Lower leg skin (tissue), 4 donors: ENCODE measurements around the gene CD300LG. TPM values are rescaled to one million over a fixed set of nuclear protein-coding genes. Genes with fewer than 3 reads are reported as not detected.

Experiments
- DNase-seq, 2 donors: peaks; one replicate each; pipeline ENCODE4 v3.0.0-alpha.2; 2019; ENCODE audit warnings: low spot score in 2 of 2
- H3K4me3 ChIP-seq: fragments of 200-600 bp; sonication (generic); 2 replicates; pipeline ENCODE4 v1.5.1; 2017; ENCODE audit warnings: mild to moderate bottlenecking, low read depth; ENCODE audit not compliant: poor library complexity, severe bottlenecking
- POLR2A ChIP-seq, 2 donors: fragments of 450-650 bp; IDR thresholded peaks; one replicate each; pipeline ENCODE4 v1.6.1; 2016 to 2017; ENCODE audit warnings: antibody characterized with exemption in 2 of 2, mild to moderate bottlenecking in 1 of 2, moderate library complexity in 1 of 2
- WGBS, 2 donors: methylation state at CpG; one replicate each; pipeline ENCODE4 v1.1.5; 2018; 5-methylcytosine and 5-hydroxymethylcytosine counted together
- intact Hi-C: fragments of 100-400 bp; cut with DNase I; formaldehyde crosslinking; loops from one replicate; pipeline ENCODE4 v1.15.0; 2023; ENCODE audit warnings: low total_unique reads
- total RNA-seq, 4 donors: library from RNA; depleted of rRNA; stranded (reverse); fragments of >200 nt; gene quantifications; one replicate each; pipeline ENCODE4 v1.1.0, GENCODE V29; 2016
- TF ChIP-seq, protein P1 (sequence below), 3 donors: fragments of 450-650 bp; IDR thresholded peaks; one replicate each; pipeline ENCODE4 v1.5.1; 2016; ENCODE audit warnings: antibody characterized with exemption in 3 of 3, mild to moderate bottlenecking in 3 of 3, moderate library complexity in 2 of 3

CD300LG gene
- total RNA-seq, 4 donors from 2014 or later: 6.2 to 9.7 (median 9.0) TPM

DNA sequence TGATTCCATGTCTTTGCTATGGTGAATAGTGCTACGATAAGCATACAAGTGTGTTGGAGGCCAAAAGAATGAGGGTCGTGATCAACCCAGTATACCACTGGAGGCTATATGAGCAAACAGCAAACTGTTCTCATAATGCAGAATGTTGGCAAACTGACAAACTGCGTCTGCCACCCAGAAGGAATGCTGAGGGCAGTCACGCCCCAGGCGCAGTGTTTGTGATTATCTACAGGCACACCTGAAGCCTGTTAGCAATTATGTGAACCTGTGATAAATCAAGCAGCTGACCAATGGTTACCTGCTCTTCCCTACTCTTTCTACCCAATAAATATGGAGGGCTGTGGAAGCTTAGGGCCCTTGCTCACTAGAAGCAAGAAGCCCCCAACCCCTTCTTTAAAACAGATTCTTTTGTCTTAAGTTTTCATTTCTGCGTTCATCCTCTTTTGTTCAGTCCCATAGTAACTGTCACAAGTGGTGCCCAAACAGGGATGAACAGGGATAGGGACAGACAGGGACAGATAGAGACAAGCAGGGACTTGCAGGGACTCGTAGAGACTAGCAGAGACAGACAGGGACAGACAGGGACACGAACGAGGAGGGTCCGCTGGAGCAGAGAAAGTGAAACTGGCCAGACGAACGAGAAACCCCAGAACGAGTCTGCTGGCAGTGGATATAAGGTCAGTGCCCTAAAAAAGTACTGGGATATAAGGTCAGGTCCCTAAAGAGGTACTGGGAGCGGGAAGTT lies 25.1 kb downstream of the CD300LG start:
- no peak for DNase-seq
- intact Hi-C loops: no loop called here
- TF ChIP-seq POLR2A (IDR thresholded peaks at IDR 0.05): no peak
- TF ChIP-seq, protein P1, sequence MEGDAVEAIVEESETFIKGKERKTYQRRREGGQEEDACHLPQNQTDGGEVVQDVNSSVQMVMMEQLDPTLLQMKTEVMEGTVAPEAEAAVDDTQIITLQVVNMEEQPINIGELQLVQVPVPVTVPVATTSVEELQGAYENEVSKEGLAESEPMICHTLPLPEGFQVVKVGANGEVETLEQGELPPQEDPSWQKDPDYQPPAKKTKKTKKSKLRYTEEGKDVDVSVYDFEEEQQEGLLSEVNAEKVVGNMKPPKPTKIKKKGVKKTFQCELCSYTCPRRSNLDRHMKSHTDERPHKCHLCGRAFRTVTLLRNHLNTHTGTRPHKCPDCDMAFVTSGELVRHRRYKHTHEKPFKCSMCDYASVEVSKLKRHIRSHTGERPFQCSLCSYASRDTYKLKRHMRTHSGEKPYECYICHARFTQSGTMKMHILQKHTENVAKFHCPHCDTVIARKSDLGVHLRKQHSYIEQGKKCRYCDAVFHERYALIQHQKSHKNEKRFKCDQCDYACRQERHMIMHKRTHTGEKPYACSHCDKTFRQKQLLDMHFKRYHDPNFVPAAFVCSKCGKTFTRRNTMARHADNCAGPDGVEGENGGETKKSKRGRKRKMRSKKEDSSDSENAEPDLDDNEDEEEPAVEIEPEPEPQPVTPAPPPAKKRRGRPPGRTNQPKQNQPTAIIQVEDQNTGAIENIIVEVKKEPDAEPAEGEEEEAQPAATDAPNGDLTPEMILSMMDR (IDR thresholded peaks at IDR 0.05): no peak
- WGBS, 2 donors: 49 to 53% methylated on average over 14 of the region's 14 CpGs
- H3K4me3 ChIP-seq: no peak overlapping the region

DNA sequence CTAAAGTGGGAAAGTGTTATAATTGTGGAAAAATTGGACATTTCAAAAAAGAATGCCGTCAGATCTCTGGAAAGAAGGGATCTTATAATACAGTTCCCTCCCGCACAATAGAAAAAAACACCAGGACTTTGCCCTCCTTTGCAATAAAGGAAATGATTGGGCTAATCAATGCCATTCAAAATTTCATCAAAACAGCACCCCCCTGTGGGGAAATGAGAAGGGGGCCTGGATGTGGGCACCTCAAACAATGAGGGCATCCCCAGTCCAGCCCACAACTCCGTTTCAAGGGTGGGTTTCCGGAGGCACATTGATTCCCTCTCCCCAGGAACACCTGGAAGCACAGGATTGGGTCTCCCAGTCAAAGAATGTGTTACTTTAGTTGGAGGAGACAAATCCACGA lies 26.1 kb downstream of the CD300LG start:
- WGBS, 2 donors: 75 to 77% methylated on average over 5 of the region's 5 CpGs
- H3K4me3 ChIP-seq: no peak overlapping the region
- intact Hi-C loops: no loop called here
- no peak for DNase-seq
- no peak for TF ChIP-seq POLR2A (IDR thresholded peaks at IDR 0.05)
- TF ChIP-seq, protein P1 (IDR thresholded peaks at IDR 0.05): no peak

DNA sequence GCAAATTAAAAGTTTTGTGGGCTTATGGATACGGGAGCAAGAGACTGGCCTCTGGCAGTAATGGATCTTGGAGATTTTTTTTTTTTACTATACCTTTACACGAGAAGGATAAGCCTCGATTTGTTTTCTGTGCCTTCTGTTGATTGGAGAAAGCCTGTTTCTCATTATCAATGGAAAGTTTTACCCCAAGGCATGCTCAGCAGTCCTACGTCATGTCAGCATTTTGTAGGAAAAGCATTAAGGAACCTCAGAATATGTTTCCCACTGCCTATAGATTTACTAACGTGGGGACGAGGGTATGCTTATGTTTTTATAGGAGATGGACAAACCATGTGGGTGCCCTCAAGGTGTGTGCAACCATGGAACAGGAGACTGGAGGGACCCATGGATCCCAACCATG lies 26.8 kb downstream of the CD300LG start:
- DNase-seq: no peak
- 53 to 63% methylated on average over 6 of the region's 6 CpGs for WGBS, 2 donors
- intact Hi-C loops: no loop called here

DNA sequence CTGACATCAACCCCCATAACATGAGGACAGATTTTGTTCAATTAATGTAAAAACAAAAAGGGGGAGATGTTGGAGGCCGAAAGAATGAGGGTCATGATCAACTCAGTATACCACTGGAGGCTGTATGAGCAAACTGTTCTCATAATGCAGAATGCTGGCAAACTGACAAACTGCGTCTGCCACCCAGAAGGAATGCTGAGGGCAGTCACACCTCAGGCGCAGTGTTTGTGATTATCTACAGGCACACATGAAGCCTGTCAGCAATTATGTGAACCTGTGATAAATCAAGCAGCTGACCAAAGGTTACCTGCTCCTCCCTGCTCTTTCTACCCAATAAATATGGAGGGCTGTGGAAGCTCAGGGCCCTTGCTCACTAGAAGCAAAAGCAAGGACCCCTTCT lies 27.3 kb downstream of the CD300LG start:
- no peak for TF ChIP-seq POLR2A (IDR thresholded peaks at IDR 0.05)
- TF ChIP-seq, protein P1 (IDR thresholded peaks at IDR 0.05): no peak
- H3K4me3 ChIP-seq: no peak overlapping the region
- DNase-seq: no peak
- 68 to 73% methylated on average over 3 of the region's 3 CpGs for WGBS, 2 donors
- intact Hi-C loops: no loop called here

More for the DNA sequence above, 26.8 kb downstream of the CD300LG start:
- TF ChIP-seq, protein P1 (IDR thresholded peaks at IDR 0.05): no peak
- TF ChIP-seq POLR2A (IDR thresholded peaks at IDR 0.05): no peak
- H3K4me3 ChIP-seq: no peak overlapping the region

DNA sequence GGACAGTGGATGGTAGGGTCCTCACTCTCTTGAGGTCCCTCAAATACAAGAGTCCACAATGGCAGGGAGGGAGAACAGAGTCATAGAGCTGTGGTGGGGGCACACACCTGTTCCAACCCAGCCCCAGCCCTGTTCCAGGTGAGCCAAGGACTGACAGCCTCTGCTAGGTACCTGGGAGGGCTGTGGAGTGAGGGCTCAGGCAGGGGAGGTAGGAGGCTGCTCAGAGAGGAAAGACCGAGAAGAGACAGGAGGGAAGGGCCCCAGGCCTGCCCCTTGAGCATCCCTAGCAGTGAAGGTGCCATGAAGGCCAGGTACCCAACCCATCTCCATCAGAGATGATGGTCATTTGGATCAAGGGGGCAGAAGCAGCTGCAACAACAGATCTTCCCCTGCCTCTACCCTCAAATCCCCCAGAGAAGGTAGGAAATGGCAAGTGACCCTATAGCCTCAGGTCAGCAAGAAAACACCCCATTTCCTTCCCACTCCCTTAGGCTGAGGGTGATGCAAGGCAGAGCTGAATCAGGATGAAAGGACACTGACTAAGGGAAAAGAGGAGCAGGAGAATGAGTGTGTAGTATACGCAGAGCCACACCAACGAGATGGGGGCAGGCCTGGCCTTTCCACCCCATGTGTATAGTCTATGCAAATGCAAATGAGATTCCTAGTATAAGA lies 28.6 kb downstream of the CD300LG start:
- 85 to 96% methylated on average over 3 of the region's 3 CpGs for WGBS, 2 donors
- DNase-seq: no peak
- intact Hi-C loops: no loop called here

More for the DNA sequence above, 28.6 kb downstream of the CD300LG start:
- TF ChIP-seq, protein P1 (IDR thresholded peaks at IDR 0.05): no peak
- TF ChIP-seq POLR2A (IDR thresholded peaks at IDR 0.05): no peak
- no peak overlapping the region for H3K4me3 ChIP-seq
